ENCODE results near the gene ZBTB45. TPM values are rescaled to one million over a fixed set of nuclear protein-coding genes. Genes with fewer than 3 reads are reported as not detected.

Gene ZBTB45
- total and polyA plus RNA-seq, 4 donors, result 3.8 to 22.4 (median 12.7) TPM

DNA sequence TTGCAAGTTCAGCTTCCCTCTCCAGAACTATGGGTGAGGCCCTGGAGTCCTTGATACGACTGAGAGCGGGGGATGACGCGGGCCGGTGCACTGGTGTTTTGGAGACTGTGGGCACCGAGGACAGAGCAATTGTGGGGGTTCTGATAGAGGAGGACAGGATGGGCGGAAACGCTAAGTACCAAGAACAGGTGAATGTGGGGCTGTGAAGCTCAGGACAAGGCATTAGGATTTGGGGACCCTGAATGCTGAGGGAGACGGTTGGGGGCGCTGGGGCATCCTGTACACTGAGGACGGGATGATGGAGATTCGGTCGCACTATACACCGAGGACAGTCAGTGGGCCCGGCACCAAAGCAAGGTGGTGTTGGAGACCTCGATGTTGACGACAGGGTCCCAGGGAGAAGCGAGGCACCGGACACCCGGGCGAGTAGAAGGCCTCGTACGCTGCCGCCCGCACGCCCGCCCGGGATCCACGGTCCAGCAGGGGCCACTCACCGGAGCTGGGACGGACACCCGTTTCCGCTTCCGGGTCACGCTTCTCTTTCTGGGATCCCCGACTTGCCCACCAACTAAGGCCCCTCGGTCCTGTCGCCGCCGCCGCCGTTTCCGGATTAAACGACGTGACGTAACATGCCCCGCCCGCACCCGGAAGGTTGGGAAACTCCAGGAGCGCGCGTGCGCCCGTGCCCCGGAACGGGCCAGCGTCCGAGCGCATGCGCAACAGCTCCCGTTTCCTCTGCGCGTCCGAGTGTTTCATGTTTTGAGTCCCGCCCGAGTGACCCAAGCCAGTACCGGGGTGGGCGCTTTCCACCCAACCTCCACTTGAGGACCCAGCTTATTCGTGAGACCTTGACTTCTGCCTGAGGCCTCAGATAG, 35.1 kb upstream of the ZBTB45 start, which contains the start of gene CHMP2A:
Gene CHMP2A, minus strand, starts transcription at position 612 of the 875 bp plus-strand sequence. CDS start 893 bp downstream, outside the sequence.
- Histone ChIP-seq H3K36me3 (ENCODE audit: control insufficient read depth, insufficient read depth, low read length) (peaks cover 61% of the 10 kb centered on the region), H3K4me1 (ENCODE audit: control insufficient read depth, insufficient read depth, low read length) (peaks cover 56% of the 10 kb centered on the region), H3K27me3 (ENCODE audit: control insufficient read depth, insufficient read depth, low read length) (no peaks in the 10 kb centered on the region), H3K27ac (ENCODE audit: low read depth, low read length) (peak within 1 kb of the TSS; percentile 97), H3K9me3 (ENCODE audit: control insufficient read depth, insufficient read depth, low read length) (no peaks in the 10 kb centered on the region), H3K4me3 (ENCODE audit: low read depth, low read length) (peak within 1 kb of the TSS; percentile 82)
- peak; percentile 84 to 99 (median 94) for DNase-seq (ENCODE audit: low read depth in 4 of 6, low spot score in 6 of 6)
- WGBS (ENCODE audit: insufficient coverage), result 1% methylated on average over 69 of the region's 69 CpGs

DNA sequence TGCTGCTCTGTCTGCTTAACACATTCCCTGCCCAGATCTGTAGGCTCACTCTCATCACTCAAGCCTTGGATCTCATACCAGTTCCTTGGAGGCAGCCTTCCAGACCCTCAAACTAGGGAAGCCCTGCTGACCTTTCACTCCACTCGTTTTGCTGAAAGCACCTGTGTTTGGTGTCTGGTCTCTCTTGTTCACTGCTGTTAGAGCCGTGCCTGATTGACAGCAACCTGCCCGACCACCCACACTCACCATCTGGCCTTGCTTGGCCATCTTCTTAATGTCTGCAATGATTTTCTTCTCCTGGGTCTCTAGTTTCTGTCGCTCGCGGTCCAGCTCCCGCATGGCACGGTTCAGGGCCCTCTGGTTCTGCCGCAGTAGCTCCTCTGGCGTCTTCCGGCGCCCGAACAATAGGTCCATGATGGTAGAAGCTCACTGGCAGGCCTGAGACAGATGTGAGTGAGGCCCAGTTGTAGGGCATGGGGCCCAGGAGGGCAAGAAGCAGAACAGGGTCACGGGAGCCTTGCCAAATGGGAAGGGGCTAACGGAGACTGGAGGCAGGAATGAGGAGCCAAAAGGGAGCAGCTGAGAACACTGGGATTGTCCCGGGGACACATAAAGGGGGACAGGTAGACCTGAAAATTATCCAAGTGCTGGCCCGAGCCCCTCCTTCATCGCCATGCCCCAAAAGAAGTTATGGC, 34.3 kb upstream of the ZBTB45 start:
- 24% methylated on average over 18 of the region's 18 CpGs for WGBS (ENCODE audit: insufficient coverage)

DNA sequence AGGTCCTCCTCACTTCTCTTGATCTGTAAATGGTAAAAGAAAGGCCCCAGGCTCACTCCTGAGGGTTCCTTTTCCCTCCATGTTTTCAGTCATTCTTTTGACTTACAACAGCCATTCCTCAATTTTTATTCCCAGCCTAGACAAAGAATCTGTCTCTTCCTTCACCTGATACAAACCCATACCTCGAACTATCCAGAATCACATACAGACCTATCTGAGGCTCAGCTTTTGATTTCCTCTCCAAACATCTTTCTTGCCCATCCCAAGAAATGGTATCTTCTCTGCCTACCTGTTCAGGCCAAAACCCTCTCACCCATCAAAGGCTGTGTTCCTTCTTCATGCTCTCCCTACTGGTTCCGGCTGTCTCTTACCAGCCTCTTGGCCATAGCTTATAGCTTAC, 33.0 kb upstream of the ZBTB45 start:
- WGBS (ENCODE audit: insufficient coverage), result 100% methylated on average over 1 of the region's 2 CpGs
- H3K36me3 ChIP-seq (ENCODE audit: control insufficient read depth, insufficient read depth, low read length), result peaks cover 82% of the 10 kb centered on the region
- DNase-seq (ENCODE audit: low read depth in 4 of 6, low spot score in 6 of 6), result no peak
- no peaks in the 10 kb centered on the region for H3K9me3 ChIP-seq (ENCODE audit: control insufficient read depth, insufficient read depth, low read length)
- peaks cover 45% of the 10 kb centered on the region for H3K4me1 ChIP-seq (ENCODE audit: control insufficient read depth, insufficient read depth, low read length)
- H3K27ac ChIP-seq (ENCODE audit: low read depth, low read length), result no peak overlapping the region
- no peak overlapping the region for H3K4me3 ChIP-seq (ENCODE audit: low read depth, low read length)
- H3K27me3 ChIP-seq (ENCODE audit: control insufficient read depth, insufficient read depth, low read length), result no peaks in the 10 kb centered on the region

More for the DNA sequence above, 34.3 kb upstream of the ZBTB45 start:
- peaks cover 69% of the 10 kb centered on the region for H3K36me3 ChIP-seq (ENCODE audit: control insufficient read depth, insufficient read depth, low read length)
- peak overlapping the region; percentile 97 for H3K27ac ChIP-seq (ENCODE audit: low read depth, low read length)
- H3K27me3 ChIP-seq (ENCODE audit: control insufficient read depth, insufficient read depth, low read length), result no peaks in the 10 kb centered on the region
- no peaks in the 10 kb centered on the region for H3K9me3 ChIP-seq (ENCODE audit: control insufficient read depth, insufficient read depth, low read length)
- DNase-seq (ENCODE audit: low read depth in 4 of 6, low spot score in 6 of 6), result no peak
- H3K4me3 ChIP-seq (ENCODE audit: low read depth, low read length), result peak overlapping the region; percentile 82
- peaks cover 49% of the 10 kb centered on the region for H3K4me1 ChIP-seq (ENCODE audit: control insufficient read depth, insufficient read depth, low read length)

DNA sequence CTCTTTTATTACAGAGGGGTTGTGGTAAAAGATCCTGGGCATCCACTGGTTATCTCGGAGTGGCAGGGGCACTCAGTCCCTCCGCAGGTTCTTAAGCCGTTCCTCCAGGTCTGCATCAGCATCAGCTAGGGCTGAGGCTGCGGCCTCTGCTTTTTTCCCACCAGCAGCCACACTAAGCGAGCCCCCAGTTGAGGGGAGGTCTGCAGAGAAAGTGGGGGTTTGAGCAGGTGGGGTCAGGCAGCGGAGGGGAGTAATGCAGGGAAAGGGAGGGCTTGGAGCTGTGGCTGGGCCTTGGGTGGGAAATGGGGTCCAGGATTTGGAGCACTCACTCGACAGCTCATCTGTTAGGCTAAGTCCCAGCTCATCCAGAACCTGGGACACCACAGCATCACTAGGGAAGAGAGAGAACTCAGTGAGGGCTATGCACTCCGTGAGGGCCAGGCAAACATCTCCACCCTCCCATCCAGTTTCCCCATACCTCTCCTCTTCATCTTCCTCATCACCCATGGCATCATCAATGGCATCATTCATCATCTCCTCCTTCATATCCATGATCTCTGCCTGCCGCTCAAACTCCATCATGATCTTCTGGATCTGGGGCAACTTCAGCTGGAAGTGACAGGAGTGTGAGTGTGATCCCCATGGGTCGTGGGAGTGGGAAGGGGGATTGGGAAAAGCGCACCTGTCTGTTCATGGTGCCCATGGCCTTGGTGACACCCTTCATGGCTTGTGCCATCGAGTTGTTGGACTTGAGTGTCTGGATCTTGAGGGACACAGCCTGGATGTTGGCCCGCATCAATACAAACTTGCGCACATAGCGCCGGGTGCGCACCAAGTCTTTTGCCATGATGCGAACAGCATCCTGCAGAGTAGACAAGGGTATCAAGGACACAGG, 32.2 kb upstream of the ZBTB45 start:
- H3K4me3 ChIP-seq (ENCODE audit: low read depth, low read length), result no peak overlapping the region
- H3K9me3 ChIP-seq (ENCODE audit: control insufficient read depth, insufficient read depth, low read length), result no peaks in the 10 kb centered on the region
- H3K4me1 ChIP-seq (ENCODE audit: control insufficient read depth, insufficient read depth, low read length), result peaks cover 37% of the 10 kb centered on the region
- WGBS (ENCODE audit: insufficient coverage), result 97% methylated on average over 12 of the region's 18 CpGs
- no peak for DNase-seq (ENCODE audit: low read depth in 4 of 6, low spot score in 6 of 6)
- no peak overlapping the region for H3K27ac ChIP-seq (ENCODE audit: low read depth, low read length)
- H3K36me3 ChIP-seq (ENCODE audit: control insufficient read depth, insufficient read depth, low read length), result peaks cover 86% of the 10 kb centered on the region
- H3K27me3 ChIP-seq (ENCODE audit: control insufficient read depth, insufficient read depth, low read length), result no peaks in the 10 kb centered on the region

DNA sequence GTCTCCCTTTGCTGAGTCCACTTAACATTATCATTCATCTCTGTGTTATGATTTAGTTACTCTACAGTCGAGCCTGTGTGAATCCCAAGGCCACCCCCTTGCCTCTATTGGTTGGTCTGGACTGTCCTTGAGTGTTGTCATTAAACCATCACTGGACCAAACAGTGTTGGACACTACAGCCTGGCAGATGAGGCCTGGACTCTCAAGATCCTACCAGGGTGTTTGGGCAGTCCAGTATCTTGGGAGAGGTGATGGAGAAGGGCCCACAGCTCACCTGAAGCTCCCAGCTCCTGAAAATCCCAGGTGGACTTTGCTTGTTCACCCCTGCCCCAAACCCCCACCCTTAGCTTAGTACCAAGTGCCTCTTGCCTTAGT, 31.5 kb upstream of the ZBTB45 start:
- H3K4me1 ChIP-seq (ENCODE audit: control insufficient read depth, insufficient read depth, low read length), result peaks cover 35% of the 10 kb centered on the region
- H3K36me3 ChIP-seq (ENCODE audit: control insufficient read depth, insufficient read depth, low read length), result peaks cover 86% of the 10 kb centered on the region
- no peaks in the 10 kb centered on the region for H3K9me3 ChIP-seq (ENCODE audit: control insufficient read depth, insufficient read depth, low read length)
- H3K27ac ChIP-seq (ENCODE audit: low read depth, low read length), result no peak overlapping the region
- H3K4me3 ChIP-seq (ENCODE audit: low read depth, low read length), result no peak overlapping the region
- DNase-seq (ENCODE audit: low read depth in 4 of 6, low spot score in 6 of 6), result no peak
- 75% methylated on average over 1 of the region's 1 CpG for WGBS (ENCODE audit: insufficient coverage)
- no peaks in the 10 kb centered on the region for H3K27me3 ChIP-seq (ENCODE audit: control insufficient read depth, insufficient read depth, low read length)

DNA sequence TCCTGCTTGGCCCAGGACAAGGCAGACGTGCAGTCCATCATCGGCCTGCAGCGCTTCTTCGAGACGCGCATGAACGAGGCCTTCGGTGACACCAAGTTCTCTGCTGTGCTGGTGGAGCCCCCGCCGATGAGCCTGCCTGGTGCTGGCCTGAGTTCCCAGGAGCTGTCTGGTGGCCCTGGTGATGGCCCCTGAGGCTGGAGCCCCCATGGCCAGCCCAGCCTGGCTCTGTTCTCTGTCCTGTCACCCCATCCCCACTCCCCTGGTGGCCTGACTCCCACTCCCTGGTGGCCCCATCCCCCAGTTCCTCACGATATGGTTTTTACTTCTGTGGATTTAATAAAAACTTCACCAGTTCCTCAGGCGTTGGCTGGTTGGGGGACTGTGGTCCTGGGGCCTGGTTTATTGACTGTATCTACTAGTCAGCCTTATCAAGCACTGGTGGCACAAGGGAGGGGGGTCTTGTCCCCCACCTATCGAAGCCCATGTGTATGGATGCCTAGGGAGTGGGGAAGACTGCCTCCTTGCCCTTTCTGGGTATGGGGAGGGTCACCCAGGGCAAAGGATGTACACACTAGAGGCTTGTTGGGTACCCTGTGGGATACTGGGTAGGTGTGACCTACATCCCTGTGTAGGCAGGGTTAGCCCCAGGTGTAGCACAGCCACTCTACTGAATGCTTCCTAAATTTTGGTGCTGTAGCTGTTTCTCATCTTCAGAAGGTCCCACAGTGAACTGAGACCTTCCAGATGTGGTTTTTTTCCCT, 30.9 kb upstream of the ZBTB45 start:
- peaks cover 86% of the 10 kb centered on the region for H3K36me3 ChIP-seq (ENCODE audit: control insufficient read depth, insufficient read depth, low read length)
- H3K27me3 ChIP-seq (ENCODE audit: control insufficient read depth, insufficient read depth, low read length), result no peaks in the 10 kb centered on the region
- no peak for DNase-seq (ENCODE audit: low read depth in 4 of 6, low spot score in 6 of 6)
- peaks cover 35% of the 10 kb centered on the region for H3K4me1 ChIP-seq (ENCODE audit: control insufficient read depth, insufficient read depth, low read length)
- no peaks in the 10 kb centered on the region for H3K9me3 ChIP-seq (ENCODE audit: control insufficient read depth, insufficient read depth, low read length)
- H3K4me3 ChIP-seq (ENCODE audit: low read depth, low read length), result no peak overlapping the region
- 91% methylated on average over 11 of the region's 13 CpGs for WGBS (ENCODE audit: insufficient coverage)
- no peak overlapping the region for H3K27ac ChIP-seq (ENCODE audit: low read depth, low read length)

DNA sequence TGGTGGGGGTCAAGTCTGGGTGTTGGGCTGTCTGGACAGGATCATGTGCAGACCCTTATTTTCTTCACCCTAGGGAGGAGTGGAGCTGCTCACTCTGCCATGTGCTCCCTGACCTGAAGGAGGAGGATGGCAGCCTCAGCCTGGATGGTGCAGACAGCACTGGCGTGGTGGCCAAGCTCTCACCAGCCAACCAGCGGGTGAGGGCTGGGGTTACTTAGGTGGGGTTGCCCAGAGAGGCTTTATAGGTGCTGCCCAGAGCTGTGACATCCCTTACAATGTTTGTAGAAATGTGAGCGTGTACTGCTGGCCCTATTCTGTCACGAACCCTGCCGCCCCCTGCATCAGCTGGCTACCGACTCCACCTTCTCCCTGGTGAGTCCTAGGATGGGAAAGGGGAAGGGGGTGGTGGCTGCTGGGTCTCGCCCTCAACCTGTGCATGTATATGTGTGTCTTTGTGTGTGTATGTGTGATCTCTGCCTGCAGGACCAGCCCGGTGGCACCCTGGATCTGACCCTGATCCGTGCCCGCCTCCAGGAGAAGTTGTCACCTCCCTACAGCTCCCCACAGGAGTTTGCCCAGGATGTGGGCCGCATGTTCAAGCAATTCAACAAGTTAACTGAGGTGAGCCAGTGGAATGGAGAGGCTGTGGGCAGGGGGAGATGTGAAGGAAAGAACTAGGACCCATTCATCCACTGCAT, 30.2 kb upstream of the ZBTB45 start:
- WGBS (ENCODE audit: insufficient coverage), result 92% methylated on average over 5 of the region's 11 CpGs
- H3K27me3 ChIP-seq (ENCODE audit: control insufficient read depth, insufficient read depth, low read length), result no peaks in the 10 kb centered on the region
- peaks cover 36% of the 10 kb centered on the region for H3K4me1 ChIP-seq (ENCODE audit: control insufficient read depth, insufficient read depth, low read length)
- peaks cover 88% of the 10 kb centered on the region for H3K36me3 ChIP-seq (ENCODE audit: control insufficient read depth, insufficient read depth, low read length)
- DNase-seq (ENCODE audit: low read depth in 4 of 6, low spot score in 6 of 6), result no peak
- H3K9me3 ChIP-seq (ENCODE audit: control insufficient read depth, insufficient read depth, low read length), result no peaks in the 10 kb centered on the region
- no peak overlapping the region for H3K4me3 ChIP-seq (ENCODE audit: low read depth, low read length)
- H3K27ac ChIP-seq (ENCODE audit: low read depth, low read length), result no peak overlapping the region

DNA sequence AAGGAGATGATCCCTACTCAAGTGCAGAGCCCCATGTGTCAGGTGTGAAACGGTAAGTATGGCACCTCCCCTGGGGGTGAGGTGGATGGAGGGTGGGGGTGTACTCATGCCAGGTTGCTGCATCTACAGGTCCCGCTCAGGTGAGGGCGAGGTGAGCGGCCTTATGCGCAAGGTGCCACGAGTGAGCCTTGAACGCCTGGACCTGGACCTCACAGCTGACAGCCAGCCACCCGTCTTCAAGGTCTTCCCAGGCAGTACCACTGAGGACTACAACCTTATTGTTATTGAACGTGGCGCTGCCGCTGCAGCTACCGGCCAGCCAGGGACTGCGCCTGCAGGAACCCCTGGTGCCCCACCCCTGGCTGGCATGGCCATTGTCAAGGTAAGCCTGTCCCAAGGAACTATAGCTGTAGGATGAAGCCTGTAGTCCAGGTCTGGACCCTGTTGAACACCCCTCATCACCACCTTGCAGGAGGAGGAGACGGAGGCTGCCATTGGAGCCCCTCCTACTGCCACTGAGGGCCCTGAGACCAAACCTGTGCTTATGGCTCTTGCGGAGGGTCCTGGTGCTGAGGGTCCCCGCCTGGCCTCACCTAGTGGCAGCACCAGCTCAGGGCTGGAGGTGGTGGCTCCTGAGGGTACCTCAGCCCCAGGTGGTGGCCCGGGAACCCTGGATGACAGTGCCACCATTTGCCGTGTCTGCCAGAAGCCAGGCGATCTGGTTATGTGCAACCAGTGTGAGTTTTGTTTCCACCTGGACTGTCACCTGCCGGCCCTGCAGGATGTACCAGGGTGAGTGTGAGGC, 29.5 kb upstream of the ZBTB45 start:
- H3K36me3 ChIP-seq (ENCODE audit: control insufficient read depth, insufficient read depth, low read length), result peaks cover 88% of the 10 kb centered on the region
- no peak for DNase-seq (ENCODE audit: low read depth in 4 of 6, low spot score in 6 of 6)
- WGBS (ENCODE audit: insufficient coverage), result 95% methylated on average over 18 of the region's 20 CpGs
- peaks cover 28% of the 10 kb centered on the region for H3K4me1 ChIP-seq (ENCODE audit: control insufficient read depth, insufficient read depth, low read length)
- H3K9me3 ChIP-seq (ENCODE audit: control insufficient read depth, insufficient read depth, low read length), result no peaks in the 10 kb centered on the region
- H3K27ac ChIP-seq (ENCODE audit: low read depth, low read length), result no peak overlapping the region
- no peaks in the 10 kb centered on the region for H3K27me3 ChIP-seq (ENCODE audit: control insufficient read depth, insufficient read depth, low read length)
- no peak overlapping the region for H3K4me3 ChIP-seq (ENCODE audit: low read depth, low read length)
